MG63 (cell line): ENCODE data around the gene APOBEC3H. TPM values are rescaled to one million over a fixed set of nuclear protein-coding genes. Genes with fewer than 3 reads are reported as not detected.
"Not testable (repeated sequence)": the region's sequence is repeated elsewhere in the genome, so short reads cannot be mapped to it uniquely, and the experiment has no call there.

Experiments
- DNase-seq: peaks from one replicate; pipeline ENCODE4 v3.0.0-alpha.2; 2020
- H3K27me3 ChIP-seq: fragments of 250-450 bp; sonication (Bioruptor Pico); 2 replicates; pipeline ENCODE4 v1.5.1; 2020; ENCODE audit warnings: mild to moderate bottlenecking, moderate library complexity
- H3K36me3 ChIP-seq: fragments of 250-450 bp; sonication (Bioruptor Pico); 2 replicates; pipeline ENCODE4 v1.5.1; 2020; ENCODE audit warnings: mild to moderate bottlenecking, moderate library complexity
- H3K4me3 ChIP-seq: fragments of 250-450 bp; sonication (Bioruptor Pico); 2 replicates; pipeline ENCODE4 v1.5.1; 2020; ENCODE audit warnings: mild to moderate bottlenecking, moderate library complexity
- H3K9me3 ChIP-seq: fragments of 250-450 bp; sonication (Bioruptor Pico); 2 replicates; pipeline ENCODE4 v1.5.1; 2020; ENCODE audit warnings: mild to moderate bottlenecking, moderate library complexity
- total RNA-seq: library from RNA; depleted of rRNA; stranded (reverse); fragments of >200 nt; shearing (Covaris generic); gene quantifications from 2 replicates; pipeline ENCODE4 v1.2.3, GENCODE V29; 2014; ENCODE audit warnings: low replicate concordance

The APOBEC3H gene
- total RNA-seq, 1 experiment from 2014 or later, result not detected

- Histone ChIP-seq H3K9me3 (no peaks in the 10 kb centered on the region), H3K36me3 (no peaks in the 10 kb centered on the region), H3K27me3 (no peaks in the 10 kb centered on the region), H3K4me3 (no peak overlapping the region)
- DNase-seq, result no peak
Measured at GRCh38 chr22:39078329-39078728, 18.7 kb upstream of the APOBEC3H start.

GRCh38 chr22:39079054-39079637 is 17.9 kb upstream of the APOBEC3H start:
- H3K27me3 ChIP-seq, H3K36me3 ChIP-seq, H3K9me3 ChIP-seq: not testable (repeated sequence)

GRCh38 chr22:39080052-39080762 is 16.8 kb upstream of the APOBEC3H start:
- Histone ChIP-seq H3K9me3 (no peaks in the 10 kb centered on the region), H3K27me3 (no peaks in the 10 kb centered on the region), H3K36me3 (no peaks in the 10 kb centered on the region), H3K4me3 (no peak overlapping the region)
- DNase-seq, result no peak

More at GRCh38 chr22:39079054-39079637, 17.9 kb upstream of the APOBEC3H start:
- H3K4me3 ChIP-seq, DNase-seq: not testable (repeated sequence)

GRCh38 chr22:39081016-39081415 is 16.0 kb upstream of the APOBEC3H start:
- H3K4me3 ChIP-seq, result no peak overlapping the region
- H3K9me3 ChIP-seq, result no peaks in the 10 kb centered on the region
- H3K36me3 ChIP-seq, result no peaks in the 10 kb centered on the region
- no peaks in the 10 kb centered on the region for H3K27me3 ChIP-seq
- DNase-seq, result no peak

GRCh38 chr22:39081598-39081997 is 15.4 kb upstream of the APOBEC3H start:
- H3K36me3 ChIP-seq, result no peaks in the 10 kb centered on the region
- no peaks in the 10 kb centered on the region for H3K9me3 ChIP-seq
- DNase-seq, result no peak
- H3K4me3 ChIP-seq, result no peak overlapping the region
- H3K27me3 ChIP-seq, result no peaks in the 10 kb centered on the region

GRCh38 chr22:39083212-39084165 is 13.6 kb upstream of the APOBEC3H start:
- H3K4me3 ChIP-seq, result no peak overlapping the region
- no peaks in the 10 kb centered on the region for H3K9me3 ChIP-seq
- no peak for DNase-seq
- H3K27me3 ChIP-seq, result no peaks in the 10 kb centered on the region
- H3K36me3 ChIP-seq, result no peaks in the 10 kb centered on the region

- no peaks in the 10 kb centered on the region for H3K36me3 ChIP-seq
- no peaks in the 10 kb centered on the region for H3K27me3 ChIP-seq
- no peaks in the 10 kb centered on the region for H3K9me3 ChIP-seq
- no peak for DNase-seq
- no peak overlapping the region for H3K4me3 ChIP-seq
Measured at GRCh38 chr22:39084666-39085065, 12.4 kb upstream of the APOBEC3H start.

- no peaks in the 10 kb centered on the region for H3K9me3 ChIP-seq
- no peaks in the 10 kb centered on the region for H3K36me3 ChIP-seq
- no peaks in the 10 kb centered on the region for H3K27me3 ChIP-seq
- DNase-seq, result no peak
- no peak overlapping the region for H3K4me3 ChIP-seq
Measured at GRCh38 chr22:39087098-39087497, 9.9 kb upstream of the APOBEC3H start.

GRCh38 chr22:39087881-39088684 is 9.0 kb upstream of the APOBEC3H start:
- Histone ChIP-seq H3K9me3 (no peaks in the 10 kb centered on the region), H3K36me3 (no peaks in the 10 kb centered on the region), H3K27me3 (no peaks in the 10 kb centered on the region), H3K4me3 (no peak overlapping the region)
- no peak for DNase-seq

- Histone ChIP-seq H3K4me3 (no peak overlapping the region), H3K9me3 (no peaks in the 10 kb centered on the region), H3K36me3 (no peaks in the 10 kb centered on the region), H3K27me3 (no peaks in the 10 kb centered on the region)
- no peak for DNase-seq
Measured at GRCh38 chr22:39088685-39089032, 8.4 kb upstream of the APOBEC3H start.

GRCh38 chr22:39089928-39090327 is 7.1 kb upstream of the APOBEC3H start:
- H3K9me3 ChIP-seq, result no peaks in the 10 kb centered on the region
- DNase-seq, result no peak
- no peak overlapping the region for H3K4me3 ChIP-seq
- no peaks in the 10 kb centered on the region for H3K36me3 ChIP-seq
- no peaks in the 10 kb centered on the region for H3K27me3 ChIP-seq

- Histone ChIP-seq H3K27me3 (no peaks in the 10 kb centered on the region), H3K36me3 (no peaks in the 10 kb centered on the region), H3K4me3 (no peak overlapping the region), H3K9me3 (no peaks in the 10 kb centered on the region)
- DNase-seq, result peak; percentile 18
Measured at GRCh38 chr22:39090426-39091064, 6.5 kb upstream of the APOBEC3H start.

GRCh38 chr22:39091126-39092081 is 5.6 kb upstream of the APOBEC3H start:
- DNase-seq, result no peak

GRCh38 chr22:39092111-39092862 is 4.8 kb upstream of the APOBEC3H start:
- DNase-seq, result no peak
- no peaks in the 10 kb centered on the region for H3K36me3 ChIP-seq

More at GRCh38 chr22:39091126-39092081, 5.6 kb upstream of the APOBEC3H start:
- Histone ChIP-seq H3K36me3 (no peaks in the 10 kb centered on the region), H3K27me3 (no peaks in the 10 kb centered on the region), H3K4me3 (no peak overlapping the region), H3K9me3 (no peaks in the 10 kb centered on the region)

More at GRCh38 chr22:39092111-39092862, 4.8 kb upstream of the APOBEC3H start:
- no peak overlapping the region for H3K4me3 ChIP-seq
- no peaks in the 10 kb centered on the region for H3K9me3 ChIP-seq
- no peaks in the 10 kb centered on the region for H3K27me3 ChIP-seq
